ENCODE results near the gene LAMB1.

Gene LAMB1

DNA sequence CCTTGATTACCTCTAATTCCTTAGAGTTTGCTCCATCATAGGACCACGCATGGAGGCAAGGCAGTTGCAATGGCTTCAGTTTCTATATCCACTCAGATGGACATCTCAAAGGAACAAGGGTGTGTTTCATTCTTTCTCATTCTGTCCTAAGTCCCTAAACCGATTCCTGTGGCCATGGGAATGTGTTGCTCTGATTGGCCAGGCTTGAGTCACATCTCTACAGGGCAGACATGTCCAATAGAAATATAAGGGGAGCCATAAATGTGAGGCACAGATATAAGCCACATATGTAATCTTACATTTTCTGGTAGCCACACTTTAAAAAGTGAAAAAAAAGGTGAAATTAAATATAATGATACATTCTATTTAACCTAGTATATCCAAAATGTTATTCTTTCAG is 128.8 kb downstream of the LAMB1 start:
- H3K36me3 ChIP-seq (ENCODE audit: low read length): no peaks in the 10 kb centered on the region
- H4K20me1 ChIP-seq (ENCODE audit: low read depth, low read length): no peaks in the 10 kb centered on the region
- no peak overlapping the region for H3K9ac ChIP-seq (ENCODE audit: low read length)
- TF ChIP-seq, protein P1, sequence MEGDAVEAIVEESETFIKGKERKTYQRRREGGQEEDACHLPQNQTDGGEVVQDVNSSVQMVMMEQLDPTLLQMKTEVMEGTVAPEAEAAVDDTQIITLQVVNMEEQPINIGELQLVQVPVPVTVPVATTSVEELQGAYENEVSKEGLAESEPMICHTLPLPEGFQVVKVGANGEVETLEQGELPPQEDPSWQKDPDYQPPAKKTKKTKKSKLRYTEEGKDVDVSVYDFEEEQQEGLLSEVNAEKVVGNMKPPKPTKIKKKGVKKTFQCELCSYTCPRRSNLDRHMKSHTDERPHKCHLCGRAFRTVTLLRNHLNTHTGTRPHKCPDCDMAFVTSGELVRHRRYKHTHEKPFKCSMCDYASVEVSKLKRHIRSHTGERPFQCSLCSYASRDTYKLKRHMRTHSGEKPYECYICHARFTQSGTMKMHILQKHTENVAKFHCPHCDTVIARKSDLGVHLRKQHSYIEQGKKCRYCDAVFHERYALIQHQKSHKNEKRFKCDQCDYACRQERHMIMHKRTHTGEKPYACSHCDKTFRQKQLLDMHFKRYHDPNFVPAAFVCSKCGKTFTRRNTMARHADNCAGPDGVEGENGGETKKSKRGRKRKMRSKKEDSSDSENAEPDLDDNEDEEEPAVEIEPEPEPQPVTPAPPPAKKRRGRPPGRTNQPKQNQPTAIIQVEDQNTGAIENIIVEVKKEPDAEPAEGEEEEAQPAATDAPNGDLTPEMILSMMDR (IDR thresholded peaks at IDR 0.05; ENCODE audit: insufficient read depth, low read length, poor library complexity, severe bottlenecking): no peak
- no peak for TF ChIP-seq EZH2phosphoT487 (conservative IDR thresholded peaks at IDR 0.05; ENCODE audit: low read length)
- H3K9me2 ChIP-seq (replicated peaks; ENCODE audit: insufficient read depth, low read length): no peaks in the 10 kb centered on the region
- no peaks in the 10 kb centered on the region for H3K79me2 ChIP-seq (ENCODE audit: insufficient read depth, low read length)
- no peak overlapping the region for H3K27ac ChIP-seq (ENCODE audit: low read depth, low read length)
- no peak overlapping the region for H3K4me3 ChIP-seq (ENCODE audit: insufficient read depth, low read length, poor library complexity, severe bottlenecking)
- H3F3A ChIP-seq (ENCODE audit: insufficient read depth): 0 out of 2 replicates have a peak, but pooled peaks cover 4% of the 10 kb centered on the region
- H3K4me2 ChIP-seq (ENCODE audit: low read depth, low read length, poor library complexity, severe bottlenecking): no peak overlapping the region
- no peak overlapping the region for H2AFZ ChIP-seq (ENCODE audit: low read depth, low read length, severe bottlenecking)
- no peaks in the 10 kb centered on the region for H3K27me3 ChIP-seq (ENCODE audit: low read length)
- no peaks in the 10 kb centered on the region for H3K9me3 ChIP-seq (ENCODE audit: insufficient read depth, low read length)
